LNCAP (cell line): ENCODE measurements around the gene COL4A1.

Experiments
- TF ChIP-seq, protein P1 (sequence below): fragments of 450-650 bp; IDR thresholded peaks from 2 replicates; pipeline ENCODE4 v1.5.1; 2017; ENCODE audit warnings: mild to moderate bottlenecking

COL4A1 gene

DNA sequence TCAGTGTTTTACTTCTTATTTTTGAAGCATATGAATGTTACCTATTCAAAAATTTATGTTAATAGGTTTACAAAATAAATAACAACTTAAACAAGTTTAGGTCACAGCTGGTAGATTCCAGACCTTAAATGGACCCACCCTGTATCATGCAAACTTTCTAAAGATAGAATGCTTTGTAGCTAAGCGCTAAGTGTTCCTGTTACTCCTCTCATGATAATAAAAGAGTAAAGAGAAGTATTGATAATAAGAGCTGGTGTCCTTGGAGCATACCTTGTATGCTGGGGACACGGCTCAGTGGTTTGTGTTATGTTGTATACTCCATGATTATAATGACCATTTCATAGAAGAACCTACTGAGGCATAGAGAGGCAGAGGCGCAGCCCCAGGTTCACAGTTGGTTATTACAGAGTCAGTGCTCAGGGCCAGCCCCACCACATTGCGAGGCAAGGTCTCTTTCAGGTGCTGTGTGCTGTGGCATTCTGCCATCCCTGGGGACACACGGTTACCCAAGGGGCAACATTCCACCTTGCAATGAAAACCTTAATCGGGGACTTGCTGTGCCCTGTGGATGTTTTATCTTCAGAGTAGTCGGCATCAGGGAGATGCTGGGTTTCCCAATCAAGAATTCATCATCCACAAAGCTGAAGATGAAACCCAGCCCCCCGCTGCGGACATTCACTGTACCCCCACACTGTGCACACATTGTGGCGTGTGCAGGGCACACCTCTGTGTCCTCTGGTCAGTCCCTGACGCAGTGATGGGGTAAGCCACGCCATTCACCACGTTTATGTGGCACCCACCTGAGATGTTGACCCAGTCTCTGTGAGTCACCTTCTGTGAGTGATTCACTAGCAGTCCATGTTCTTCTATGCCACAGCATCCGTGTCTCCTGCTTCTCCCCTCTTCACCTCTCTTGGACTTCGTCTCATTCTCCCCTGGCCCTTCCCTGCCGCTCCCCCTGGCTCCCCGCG, 186.7 kb downstream of the COL4A1 start:
- TF ChIP-seq, protein P1, sequence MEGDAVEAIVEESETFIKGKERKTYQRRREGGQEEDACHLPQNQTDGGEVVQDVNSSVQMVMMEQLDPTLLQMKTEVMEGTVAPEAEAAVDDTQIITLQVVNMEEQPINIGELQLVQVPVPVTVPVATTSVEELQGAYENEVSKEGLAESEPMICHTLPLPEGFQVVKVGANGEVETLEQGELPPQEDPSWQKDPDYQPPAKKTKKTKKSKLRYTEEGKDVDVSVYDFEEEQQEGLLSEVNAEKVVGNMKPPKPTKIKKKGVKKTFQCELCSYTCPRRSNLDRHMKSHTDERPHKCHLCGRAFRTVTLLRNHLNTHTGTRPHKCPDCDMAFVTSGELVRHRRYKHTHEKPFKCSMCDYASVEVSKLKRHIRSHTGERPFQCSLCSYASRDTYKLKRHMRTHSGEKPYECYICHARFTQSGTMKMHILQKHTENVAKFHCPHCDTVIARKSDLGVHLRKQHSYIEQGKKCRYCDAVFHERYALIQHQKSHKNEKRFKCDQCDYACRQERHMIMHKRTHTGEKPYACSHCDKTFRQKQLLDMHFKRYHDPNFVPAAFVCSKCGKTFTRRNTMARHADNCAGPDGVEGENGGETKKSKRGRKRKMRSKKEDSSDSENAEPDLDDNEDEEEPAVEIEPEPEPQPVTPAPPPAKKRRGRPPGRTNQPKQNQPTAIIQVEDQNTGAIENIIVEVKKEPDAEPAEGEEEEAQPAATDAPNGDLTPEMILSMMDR, result no peak

DNA sequence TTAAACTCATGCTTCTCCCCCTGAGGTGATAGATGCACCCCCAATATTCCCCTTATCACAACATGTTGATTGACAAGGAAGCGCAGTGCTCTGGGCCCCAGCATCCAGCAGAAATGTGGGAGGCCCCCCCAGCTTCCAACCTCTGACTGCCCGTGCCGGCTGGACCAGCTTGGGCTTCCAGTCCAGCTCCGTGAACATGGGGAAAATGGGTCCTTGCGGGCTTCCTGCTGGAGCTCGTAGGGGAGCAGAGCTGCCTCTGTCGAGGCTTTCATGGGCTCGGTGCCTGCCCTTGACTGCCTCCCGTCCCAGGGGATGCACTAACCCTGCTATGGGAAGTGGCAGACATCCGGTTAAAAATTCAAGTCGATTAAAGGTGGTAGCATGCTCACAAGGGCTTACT, 188.9 kb downstream of the COL4A1 start:
- TF ChIP-seq, protein P1, result no peak

DNA sequence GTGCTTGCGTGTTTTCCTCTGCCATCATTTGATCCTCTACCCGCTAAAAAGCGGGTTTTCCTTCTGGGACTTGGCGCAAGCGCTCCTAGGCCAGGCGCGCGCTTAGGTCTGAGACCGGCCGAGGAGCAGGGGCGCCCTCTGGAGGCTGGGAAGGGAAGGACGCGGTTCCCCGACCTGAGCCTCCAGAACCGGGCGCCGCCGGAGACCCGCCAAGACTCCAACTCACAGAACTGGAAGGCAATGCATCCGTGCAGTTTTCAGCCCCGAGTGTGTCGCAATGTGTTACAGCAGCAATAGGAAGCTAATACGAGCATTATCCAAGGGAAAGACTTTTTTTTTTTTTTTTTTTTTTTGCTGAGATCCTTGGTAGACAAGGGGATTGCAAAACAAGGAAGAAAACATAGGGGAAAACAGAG, 190.9 kb downstream of the COL4A1 start:
- TF ChIP-seq, protein P1, result peak; percentile 88

DNA sequence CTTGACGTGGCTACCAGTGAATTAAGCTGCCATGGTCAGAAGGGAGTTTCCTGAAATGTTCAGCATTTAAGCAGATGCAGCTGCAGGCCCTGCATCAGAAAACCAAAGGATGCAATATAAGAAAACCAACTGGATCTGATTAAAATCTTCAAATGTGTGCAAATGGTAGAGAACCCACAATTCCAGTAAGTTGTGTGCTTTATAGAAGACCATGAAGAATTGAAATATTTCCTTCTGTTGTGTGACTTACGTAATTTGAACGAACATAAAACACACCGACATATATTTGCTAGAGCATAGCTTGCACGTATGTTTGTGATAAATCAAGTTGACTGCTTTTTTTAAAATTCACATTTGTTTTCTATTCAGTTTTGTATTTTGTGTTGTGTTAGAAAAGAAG, 191.4 kb downstream of the COL4A1 start:
- TF ChIP-seq, protein P1, result no peak

DNA sequence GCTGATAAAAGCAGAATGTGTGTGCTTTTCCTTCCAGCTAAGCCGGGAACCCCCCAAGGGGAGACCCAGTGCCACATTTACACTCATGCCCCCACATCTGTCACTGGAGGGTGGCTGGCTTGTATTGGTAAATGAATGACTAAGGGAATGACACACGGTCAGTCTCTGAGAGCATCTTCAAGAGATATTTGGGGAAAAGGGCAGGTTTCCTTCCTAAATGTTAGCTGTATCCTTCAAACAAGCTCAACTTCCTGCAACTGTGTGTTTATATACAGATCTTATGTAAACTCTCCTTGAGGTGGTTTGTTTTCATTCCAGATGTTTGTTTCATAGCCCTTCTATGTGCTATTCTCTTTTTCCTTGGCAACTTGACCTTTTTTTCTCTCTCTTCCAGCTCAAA, 192.6 kb downstream of the COL4A1 start:
- TF ChIP-seq, protein P1, result no peak

DNA sequence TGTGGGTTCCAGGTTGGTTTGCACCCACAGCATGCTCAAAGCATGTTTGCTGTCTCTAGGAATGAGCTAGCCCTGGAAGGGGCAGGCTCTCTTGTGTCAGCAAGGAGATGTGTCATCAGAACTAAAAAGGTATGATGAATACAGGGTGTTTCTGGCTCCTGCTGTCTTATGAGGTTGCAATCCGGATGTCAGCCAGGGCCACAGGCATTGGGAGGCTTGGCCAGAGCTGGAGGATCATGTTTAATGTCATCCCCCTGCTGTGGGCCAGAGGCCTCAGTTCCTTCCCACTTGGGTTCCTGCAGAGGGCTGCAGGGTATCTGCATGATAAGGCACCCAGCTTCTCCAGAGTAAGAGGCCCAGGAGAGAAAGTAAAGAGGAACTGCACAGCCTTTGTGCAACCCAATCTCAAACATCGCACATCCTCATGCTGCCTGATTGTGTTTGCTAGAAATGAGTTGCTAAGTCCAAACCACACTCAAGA, 193.6 kb downstream of the COL4A1 start:
- TF ChIP-seq, protein P1, result no peak

DNA sequence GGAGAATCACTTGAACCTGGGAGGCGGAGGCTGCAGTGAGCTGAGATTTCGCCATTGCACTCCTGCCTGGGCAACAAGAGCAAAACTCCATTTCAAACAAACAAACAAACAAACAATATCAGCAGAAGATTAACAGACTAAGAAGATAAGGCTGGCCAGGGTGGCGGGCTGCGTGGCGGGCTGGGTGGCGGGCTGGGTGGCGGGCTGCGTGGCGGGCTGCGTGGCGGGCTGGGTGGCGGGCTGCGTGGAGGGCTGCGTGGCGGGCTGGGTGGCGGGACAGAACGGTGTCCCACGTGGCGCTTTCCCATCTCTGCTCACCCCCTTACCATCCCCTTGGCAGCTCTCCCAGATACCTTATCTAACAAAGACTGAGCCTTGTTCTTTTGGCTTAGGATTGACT, 196.2 kb downstream of the COL4A1 start:
- TF ChIP-seq, protein P1, result no peak
